H9 (cell line): ENCODE measurements around the gene HDC. TPM values are rescaled to one million over a fixed set of nuclear protein-coding genes. Genes with fewer than 3 reads are reported as not detected.

Source experiments
- DNase-seq: peaks from one replicate; pipeline ENCODE4 v3.0.0-alpha.2; 2017
- H2AFZ ChIP-seq: one replicate; pipeline ENCODE4 v1.6.1; 2013; ENCODE audit warnings: mild to moderate bottlenecking, low read length, control low read depth, moderate library complexity
- H2AK5ac ChIP-seq: 2 replicates; pipeline ENCODE4 v1.6.1; 2013; ENCODE audit warnings: low read length, control low read depth, mixed read lengths; ENCODE audit not compliant: insufficient read length
- H2BK120ac ChIP-seq: one replicate; pipeline ENCODE4 v1.6.1; 2013; ENCODE audit warnings: low read depth, mild to moderate bottlenecking, low read length, control low read depth, inconsistent platforms; ENCODE audit not compliant: poor library complexity, severe bottlenecking
- H2BK12ac ChIP-seq: 2 replicates; pipeline ENCODE4 v1.6.1; 2013; ENCODE audit warnings: low read length, control low read depth, mixed read lengths, low read depth; ENCODE audit not compliant: insufficient read length
- H2BK15ac ChIP-seq: 2 replicates; pipeline ENCODE4 v1.6.1; 2013; ENCODE audit warnings: low read depth, low read length, control low read depth
- H2BK20ac ChIP-seq: one replicate; pipeline ENCODE4 v1.6.1; 2013; ENCODE audit warnings: low read depth, mild to moderate bottlenecking, low read length, control low read depth, inconsistent platforms; ENCODE audit not compliant: poor library complexity, severe bottlenecking
- H2BK5ac ChIP-seq: 2 replicates; pipeline ENCODE4 v1.6.1; 2013; ENCODE audit warnings: low read length, control low read depth, mixed read lengths; ENCODE audit not compliant: insufficient read length
- H3K14ac ChIP-seq: 2 replicates; pipeline ENCODE4 v1.6.1; 2013; ENCODE audit warnings: low read length, control low read depth; ENCODE audit not compliant: insufficient read depth
- H3K18ac ChIP-seq: 2 replicates; pipeline ENCODE4 v1.6.1; 2013; ENCODE audit warnings: low read depth, mild to moderate bottlenecking, mixed read lengths, low read length, control low read depth; ENCODE audit not compliant: insufficient read length
- H3K23ac ChIP-seq: 2 replicates; pipeline ENCODE4 v1.6.1; 2013; ENCODE audit warnings: low read length, control low read depth, mixed read lengths, low read depth; ENCODE audit not compliant: insufficient read length
- H3K23me2 ChIP-seq: 2 replicates; pipeline ENCODE4 v1.6.1; 2013; ENCODE audit warnings: low read depth, mild to moderate bottlenecking, mixed read lengths, low read length, control low read depth; ENCODE audit not compliant: insufficient read length, poor library complexity, severe bottlenecking
- H3K27ac ChIP-seq: 2 replicates; pipeline ENCODE4 v1.5.1; 2013; ENCODE audit warnings: low read length, control low read depth, mixed read lengths, low read depth; ENCODE audit not compliant: insufficient read length
- H3K27me3 ChIP-seq: 2 replicates; pipeline ENCODE4 v1.6.1; 2013; ENCODE audit warnings: low read length, control low read depth, inconsistent platforms; ENCODE audit not compliant: insufficient read depth
- H3K4ac ChIP-seq: 2 replicates; pipeline ENCODE4 v1.6.1; 2013; ENCODE audit warnings: low read depth, mild to moderate bottlenecking, control low read depth, inconsistent platforms, low read length, moderate library complexity
- H3K4me1 ChIP-seq: 2 replicates; pipeline ENCODE4 v1.6.1; 2013; ENCODE audit warnings: low read length, control low read depth, inconsistent platforms; ENCODE audit not compliant: insufficient read depth
- H3K4me2 ChIP-seq: 2 replicates; pipeline ENCODE4 v1.6.1; 2013; ENCODE audit warnings: low read length, control low read depth, mixed read lengths; ENCODE audit not compliant: insufficient read length, insufficient read depth
- H3K56ac ChIP-seq: 2 replicates; pipeline ENCODE4 v1.6.1; 2013; ENCODE audit warnings: low read depth, mild to moderate bottlenecking, mixed read lengths, low read length, control low read depth; ENCODE audit not compliant: insufficient read length
- H3K79me1 ChIP-seq: 2 replicates; pipeline ENCODE4 v1.6.1; 2013; ENCODE audit warnings: low read depth, mild to moderate bottlenecking, moderate library complexity, low read length, control low read depth, inconsistent platforms; ENCODE audit not compliant: insufficient read depth, poor library complexity, severe bottlenecking
- H3K79me2 ChIP-seq: 2 replicates; pipeline ENCODE4 v1.6.1; 2013; ENCODE audit warnings: low read length, control low read depth, inconsistent platforms; ENCODE audit not compliant: insufficient read depth
- H3K9ac ChIP-seq: 2 replicates; pipeline ENCODE4 v1.6.1; 2013; ENCODE audit warnings: low read length, control low read depth, mixed read lengths; ENCODE audit not compliant: insufficient read length; ENCODE audit errors: extremely low read depth
- H3K9me3 ChIP-seq: one replicate; pipeline ENCODE4 v1.6.1; 2013; ENCODE audit warnings: low read depth, low read length, inconsistent platforms; ENCODE audit not compliant: control insufficient read depth
- H3T11ph ChIP-seq: one replicate; pipeline ENCODE4 v1.6.1; 2013; ENCODE audit warnings: mild to moderate bottlenecking, low read length, control low read depth, inconsistent platforms
- H4K20me1 ChIP-seq: one replicate; pipeline ENCODE4 v1.6.1; 2013; ENCODE audit not compliant: control insufficient read depth, insufficient read length, insufficient read depth
- H4K5ac ChIP-seq: 2 replicates; pipeline ENCODE4 v1.6.1; 2013; ENCODE audit warnings: low read depth, mild to moderate bottlenecking, mixed read lengths, low read length, control low read depth; ENCODE audit not compliant: insufficient read length
- H4K8ac ChIP-seq: replicated peaks from 2 replicates; pipeline ENCODE4 v1.6.1; 2013; ENCODE audit warnings: low read length, control low read depth, mixed read lengths, low read depth; ENCODE audit not compliant: insufficient read length
- H4K91ac ChIP-seq: 2 replicates; pipeline ENCODE4 v1.6.1; 2013; ENCODE audit warnings: low read depth, mild to moderate bottlenecking, moderate library complexity, mixed read lengths, low read length, control low read depth; ENCODE audit not compliant: insufficient read length
- H3K27ac Mint-ChIP-seq, 3 experiments: 2 replicates in 2 of 3; 3 replicates in 1 of 3; pipeline ENCODE4 v1.8.0; 2020 to 2021; ENCODE audit warnings: mixed read lengths in 3 of 3, mild to moderate bottlenecking in 1 of 3, moderate library complexity in 1 of 3
- H3K27me3 Mint-ChIP-seq: 2 replicates; pipeline ENCODE4 v1.8.0; 2021; ENCODE audit warnings: low read depth, mild to moderate bottlenecking, moderate library complexity, mixed read lengths
- H3K36me3 Mint-ChIP-seq, 3 experiments: 2 replicates in 2 of 3; 3 replicates in 1 of 3; pipeline ENCODE4 v1.8.0; 2020 to 2021; ENCODE audit warnings: low read depth in 3 of 3, mixed read lengths in 3 of 3; ENCODE audit not compliant: insufficient read depth in 1 of 3
- H3K4me1 Mint-ChIP-seq, 2 experiments: 2 replicates each; pipeline ENCODE4 v1.8.0; 2020; ENCODE audit warnings: mixed read lengths in 2 of 2
- H3K4me3 Mint-ChIP-seq, 2 experiments: 2 replicates in 1 of 2; 3 replicates in 1 of 2; pipeline ENCODE4 v1.8.0; 2020 to 2021; ENCODE audit warnings: mild to moderate bottlenecking in 2 of 2, mixed read lengths in 2 of 2, moderate library complexity in 1 of 2
- H3K9me3 Mint-ChIP-seq, 2 experiments: 2 replicates in 1 of 2; 3 replicates in 1 of 2; pipeline ENCODE4 v1.8.0; 2020; ENCODE audit warnings: mild to moderate bottlenecking in 2 of 2, mixed read lengths in 2 of 2, moderate library complexity in 1 of 2
- WGBS: extraction: QIAGEN DNeasy Blood & Tissue Kit; methylation state at CpG from one replicate; pipeline ENCODE4 v1.1.7; 2013; ENCODE audit warnings: missing lambda C conversion rate, low lambda C conversion rate, mixed read lengths; ENCODE audit not compliant: insufficient read length; ENCODE audit errors: extremely low coverage; 5-methylcytosine and 5-hydroxymethylcytosine counted together
- total RNA-seq: library from RNA; stranded (reverse); gene quantifications from 2 replicates; pipeline ENCODE4 v1.2.1, GENCODE V29; 2021
- TF ChIP-seq, protein P1 (sequence below): fragments of 200-600 bp; sonication (generic); conservative IDR thresholded peaks from 3 replicates; pipeline ENCODE4 v1.8.0; 2021; ENCODE audit warnings: antibody characterized with exemption, mild to moderate bottlenecking

The HDC gene
- total RNA-seq, 1 experiment from 2014 or later = not detected

DNA sequence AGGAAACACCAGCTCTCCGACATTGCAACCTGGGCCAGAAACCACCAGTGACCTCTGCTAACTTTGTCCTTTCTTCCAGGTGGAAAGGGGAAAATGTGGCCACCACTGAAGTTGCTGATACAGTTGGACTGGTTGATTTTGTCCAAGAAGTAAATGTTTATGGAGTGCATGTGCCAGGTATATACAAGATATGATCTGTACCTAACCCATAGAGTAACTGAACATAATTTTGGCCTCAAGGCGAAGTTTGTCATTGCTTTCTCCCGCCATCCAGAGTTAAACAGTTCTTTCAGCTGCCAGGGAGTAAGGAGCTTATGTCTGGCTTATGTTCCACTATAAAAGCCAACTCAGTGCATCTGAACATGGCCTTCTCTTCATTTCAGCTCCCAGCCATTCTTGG lies 36.7 kb downstream of the HDC start:
- Histone ChIP-seq H3K23ac (no peak overlapping the region), H2BK20ac (no peak overlapping the region), H2BK120ac (no peak overlapping the region), H3K23me2 (no peaks in the 10 kb centered on the region), H3K27me3 (no peaks in the 10 kb centered on the region), H3K4me1 (no peaks in the 10 kb centered on the region), H3K4ac (no peak overlapping the region), H3K27ac (no peak overlapping the region), H3K56ac (no peak overlapping the region), H3K4me2 (no peak overlapping the region), H2AFZ (no peak overlapping the region), H2BK15ac (no peak overlapping the region), H4K5ac (no peak overlapping the region), H4K20me1 (no peaks in the 10 kb centered on the region), H3K79me1 (no peaks in the 10 kb centered on the region), H4K91ac (no peak overlapping the region), H2BK12ac (no peak overlapping the region), H3K9ac (no peak overlapping the region), H2BK5ac (no peak overlapping the region), H2AK5ac (no peak overlapping the region), H3K9me3 (no peaks in the 10 kb centered on the region), H3K14ac (no peak overlapping the region), H3T11ph (no peak overlapping the region), H3K18ac (no peak overlapping the region), H3K79me2 (no peaks in the 10 kb centered on the region), H4K8ac (no peak overlapping the region)
- H3K36me3 Mint-ChIP-seq = no peaks in the 10 kb centered on the region; a peak in 1 of 7 replicates
- no peaks in the 10 kb centered on the region for H3K4me1 Mint-ChIP-seq
- no peak overlapping the region for H3K27ac Mint-ChIP-seq
- no peak overlapping the region for H3K4me3 Mint-ChIP-seq
- H3K9me3 Mint-ChIP-seq = no peaks in the 10 kb centered on the region
- DNase-seq = no peak
- no peaks in the 10 kb centered on the region for H3K27me3 Mint-ChIP-seq
- no CpG with 5 or more reads among the region's 3 CpGs for WGBS
- TF ChIP-seq, protein P1, sequence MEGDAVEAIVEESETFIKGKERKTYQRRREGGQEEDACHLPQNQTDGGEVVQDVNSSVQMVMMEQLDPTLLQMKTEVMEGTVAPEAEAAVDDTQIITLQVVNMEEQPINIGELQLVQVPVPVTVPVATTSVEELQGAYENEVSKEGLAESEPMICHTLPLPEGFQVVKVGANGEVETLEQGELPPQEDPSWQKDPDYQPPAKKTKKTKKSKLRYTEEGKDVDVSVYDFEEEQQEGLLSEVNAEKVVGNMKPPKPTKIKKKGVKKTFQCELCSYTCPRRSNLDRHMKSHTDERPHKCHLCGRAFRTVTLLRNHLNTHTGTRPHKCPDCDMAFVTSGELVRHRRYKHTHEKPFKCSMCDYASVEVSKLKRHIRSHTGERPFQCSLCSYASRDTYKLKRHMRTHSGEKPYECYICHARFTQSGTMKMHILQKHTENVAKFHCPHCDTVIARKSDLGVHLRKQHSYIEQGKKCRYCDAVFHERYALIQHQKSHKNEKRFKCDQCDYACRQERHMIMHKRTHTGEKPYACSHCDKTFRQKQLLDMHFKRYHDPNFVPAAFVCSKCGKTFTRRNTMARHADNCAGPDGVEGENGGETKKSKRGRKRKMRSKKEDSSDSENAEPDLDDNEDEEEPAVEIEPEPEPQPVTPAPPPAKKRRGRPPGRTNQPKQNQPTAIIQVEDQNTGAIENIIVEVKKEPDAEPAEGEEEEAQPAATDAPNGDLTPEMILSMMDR = no peak
